HG02885 (cell line): ENCODE data around the gene SLC14A1.
A peak's percentile ranks its signal among the peaks of the same experiment; 100 is the strongest.

Experiments used
- ATAC-seq: cut with Tn5 transposase; IDR thresholded peaks from one replicate; pipeline ENCODE4 v1.9.1; 2021; ENCODE audit warnings: mild to moderate bottlenecking; ENCODE audit not compliant: unreplicated experiment, poor library complexity

SLC14A1 gene

GRCh38 chr18:45723567-45724355 lies at the start of gene SLC14A1:
Gene SLC14A1 (plus strand): TSS chr18:45724181. CDS start chr18:45730321, 6,140 bp downstream.
- no peak for ATAC-seq

GRCh38 chr18:45677276-45677807 lies 46.6 kb upstream of the SLC14A1 start:
- ATAC-seq = no peak

GRCh38 chr18:45678441-45678840 lies 45.5 kb upstream of the SLC14A1 start:
- no peak for ATAC-seq

- ATAC-seq = no peak
Measured at GRCh38 chr18:45678850-45679249, 45.1 kb upstream of the SLC14A1 start.

- ATAC-seq = no peak
Measured at GRCh38 chr18:45680066-45680690, 43.8 kb upstream of the SLC14A1 start.

- ATAC-seq = no peak
Measured at GRCh38 chr18:45682181-45682580, 41.8 kb upstream of the SLC14A1 start.

GRCh38 chr18:45684341-45685115 lies 39.5 kb upstream of the SLC14A1 start:
- no peak for ATAC-seq

GRCh38 chr18:45686891-45687611 lies 36.9 kb upstream of the SLC14A1 start:
- peak; percentile 83 for ATAC-seq

GRCh38 chr18:45687621-45688020 lies 36.4 kb upstream of the SLC14A1 start:
- peak; percentile 47 for ATAC-seq

GRCh38 chr18:45688113-45688512 lies 35.9 kb upstream of the SLC14A1 start:
- no peak for ATAC-seq

GRCh38 chr18:45688833-45689232 lies 35.1 kb upstream of the SLC14A1 start:
- ATAC-seq = no peak

GRCh38 chr18:45689396-45689795 lies 34.6 kb upstream of the SLC14A1 start:
- no peak for ATAC-seq

GRCh38 chr18:45690975-45691815 lies 32.8 kb upstream of the SLC14A1 start:
- ATAC-seq = no peak

- ATAC-seq = no peak
Measured at GRCh38 chr18:45691816-45692179, 32.2 kb upstream of the SLC14A1 start.

- no peak for ATAC-seq
Measured at GRCh38 chr18:45702708-45703265, 21.2 kb upstream of the SLC14A1 start.

- no peak for ATAC-seq
Measured at GRCh38 chr18:45708831-45709230, 15.2 kb upstream of the SLC14A1 start.

- ATAC-seq = no peak
Measured at GRCh38 chr18:45712061-45712460, 11.9 kb upstream of the SLC14A1 start.

GRCh38 chr18:45713239-45713638 lies 10.7 kb upstream of the SLC14A1 start:
- ATAC-seq = no peak

- no peak for ATAC-seq
Measured at GRCh38 chr18:45715212-45715780, 8.7 kb upstream of the SLC14A1 start.
